ENCODE data around the gene OR13C3. TPM values are rescaled to one million over a fixed set of nuclear protein-coding genes. Genes with fewer than 3 reads are reported as not detected.

OR13C3 gene
- polyA plus RNA-seq, 3 donors: not detected

GRCh38 chr9:104564358-104564757 is 27.7 kb upstream of the OR13C3 start:
- H3K36me3 ChIP-seq (replicated peaks in 1 of 2; ENCODE audit: control insufficient read depth in 1 of 2, insufficient read depth in 2 of 2, low read length in 2 of 2): no peaks in the 10 kb centered on the region
- TF ChIP-seq CTCF (IDR thresholded peaks at IDR 0.05): no peak
- Mint-ChIP-seq H3K27ac (no peak overlapping the region), H3K9me3 (peaks cover under 1 to 9% (median 6%) of the 10 kb centered on the region in 7 donors), H3K27me3 (ENCODE audit: low read depth in 3 of 3) (peaks cover 0 to 3% (median 0%) of the 10 kb centered on the region in 3 donors), H3K4me3 (no peak overlapping the region), H3K4me1 (no peaks in the 10 kb centered on the region), H3K36me3 (no peaks in the 10 kb centered on the region)
- H3K4me2 ChIP-seq (replicated peaks; ENCODE audit: extremely low read depth, low read length, poor library complexity, severe bottlenecking): no peak overlapping the region
- H4K20me1 ChIP-seq (ENCODE audit: insufficient read depth, low read length): no peaks in the 10 kb centered on the region
- H3K79me2 ChIP-seq (ENCODE audit: insufficient read depth, low read length): no peaks in the 10 kb centered on the region
- no peak overlapping the region for H3K9ac ChIP-seq (ENCODE audit: insufficient read depth, low read length, poor library complexity, severe bottlenecking)
- no peak overlapping the region for H3K4me3 ChIP-seq (replicated peaks in 1 of 3; ENCODE audit: low read depth in 2 of 3, low read length in 3 of 3)
- H3K27ac ChIP-seq (ENCODE audit: low read depth in 1 of 2, low read length in 2 of 2): no peak overlapping the region
- intact Hi-C loops (cut with micrococcal nuclease): no loop called here
- no peaks in the 10 kb centered on the region for H3K4me1 ChIP-seq (ENCODE audit: control insufficient read depth in 1 of 2, insufficient read depth in 2 of 2, low read length in 2 of 2)
- H3K9me3 ChIP-seq (replicated peaks in 1 of 2; ENCODE audit: control insufficient read depth in 1 of 2, insufficient read depth in 1 of 2, low read length in 2 of 2): peaks cover 2 to 4% of the 10 kb centered on the region in 2 donors
- DNase-seq: no peak
- 71% methylated on average over 1 of the region's 1 CpG for WGBS (ENCODE audit: insufficient coverage)
- H3K27me3 ChIP-seq (ENCODE audit: control insufficient read depth in 2 of 2, insufficient read depth in 2 of 2, low read length in 2 of 2): no peaks in the 10 kb centered on the region
- no peak overlapping the region for H2AFZ ChIP-seq (ENCODE audit: insufficient read depth, low read depth, low read length, poor library complexity, severe bottlenecking)

GRCh38 chr9:104556830-104557634 is 20.4 kb upstream of the OR13C3 start:
- no peaks in the 10 kb centered on the region for H3K79me2 ChIP-seq (ENCODE audit: insufficient read depth, low read length)
- intact Hi-C loops (cut with micrococcal nuclease): no loop called here
- H4K20me1 ChIP-seq (ENCODE audit: insufficient read depth, low read length): no peaks in the 10 kb centered on the region
- no peak for DNase-seq
- peaks cover 11 to 14% of the 10 kb centered on the region in 2 donors for H3K9me3 ChIP-seq (replicated peaks in 1 of 2; ENCODE audit: control insufficient read depth in 1 of 2, insufficient read depth in 1 of 2, low read length in 2 of 2)
- no peaks in the 10 kb centered on the region for H3K4me1 ChIP-seq (ENCODE audit: control insufficient read depth in 1 of 2, insufficient read depth in 2 of 2, low read length in 2 of 2)
- H3K27ac ChIP-seq (ENCODE audit: low read depth in 1 of 2, low read length in 2 of 2): no peak overlapping the region
- H3K36me3 ChIP-seq (replicated peaks in 1 of 2; ENCODE audit: control insufficient read depth in 1 of 2, insufficient read depth in 2 of 2, low read length in 2 of 2): no peaks in the 10 kb centered on the region
- Mint-ChIP-seq H3K27ac (no peak overlapping the region), H3K9me3 (peaks cover 6 to 18% (median 10%) of the 10 kb centered on the region in 7 donors), H3K36me3 (no peaks in the 10 kb centered on the region), H3K27me3 (ENCODE audit: low read depth in 3 of 3) (peaks cover 0 to 1% (median 0%) of the 10 kb centered on the region in 3 donors), H3K4me3 (no peak overlapping the region), H3K4me1 (no peaks in the 10 kb centered on the region)
- H2AFZ ChIP-seq (ENCODE audit: insufficient read depth, low read depth, low read length, poor library complexity, severe bottlenecking): no peak overlapping the region
- H3K4me2 ChIP-seq (replicated peaks; ENCODE audit: extremely low read depth, low read length, poor library complexity, severe bottlenecking): no peak overlapping the region
- no peak overlapping the region for H3K4me3 ChIP-seq (replicated peaks in 1 of 3; ENCODE audit: low read depth in 2 of 3, low read length in 3 of 3)
- WGBS (ENCODE audit: insufficient coverage): 91% methylated on average over 6 of the region's 8 CpGs
- no peak for TF ChIP-seq CTCF (IDR thresholded peaks at IDR 0.05)
- no peaks in the 10 kb centered on the region for H3K27me3 ChIP-seq (ENCODE audit: control insufficient read depth in 2 of 2, insufficient read depth in 2 of 2, low read length in 2 of 2)
- no peak overlapping the region for H3K9ac ChIP-seq (ENCODE audit: insufficient read depth, low read length, poor library complexity, severe bottlenecking)
